Suppressor macrophage (primary cell): ENCODE measurements around the gene CTAG1A.
"Not testable (repeated sequence)": the region's sequence is repeated elsewhere in the genome, so short reads cannot be mapped to it uniquely, and the experiment has no call there.

Experiments
- DNase-seq, 4 experiments: peaks; one replicate each; pipeline ENCODE4 v3.0.0-alpha.2; 2020 to 2022

CTAG1A gene

DNA sequence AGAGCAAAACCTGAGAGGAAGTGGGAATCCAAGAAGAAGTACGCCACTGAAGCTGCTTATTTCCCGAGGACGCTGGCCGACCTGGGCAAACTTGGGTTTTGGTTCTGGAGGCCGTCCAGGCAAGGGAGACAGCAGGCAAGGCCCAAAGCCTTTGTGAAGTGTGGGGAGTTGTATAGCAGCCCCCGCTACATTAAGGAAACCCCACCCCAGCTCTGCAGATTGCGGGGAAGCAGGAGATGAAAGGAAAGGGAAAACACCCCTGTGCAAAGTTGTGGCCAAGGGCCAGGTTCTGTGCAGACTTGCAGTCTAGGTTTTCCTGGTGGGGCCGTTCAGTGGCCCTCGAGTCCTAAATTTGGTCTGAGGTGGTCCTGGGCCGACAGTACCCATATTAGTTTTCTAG, 11.9 kb upstream of the CTAG1A start:
- not testable (repeated sequence) for DNase-seq

DNA sequence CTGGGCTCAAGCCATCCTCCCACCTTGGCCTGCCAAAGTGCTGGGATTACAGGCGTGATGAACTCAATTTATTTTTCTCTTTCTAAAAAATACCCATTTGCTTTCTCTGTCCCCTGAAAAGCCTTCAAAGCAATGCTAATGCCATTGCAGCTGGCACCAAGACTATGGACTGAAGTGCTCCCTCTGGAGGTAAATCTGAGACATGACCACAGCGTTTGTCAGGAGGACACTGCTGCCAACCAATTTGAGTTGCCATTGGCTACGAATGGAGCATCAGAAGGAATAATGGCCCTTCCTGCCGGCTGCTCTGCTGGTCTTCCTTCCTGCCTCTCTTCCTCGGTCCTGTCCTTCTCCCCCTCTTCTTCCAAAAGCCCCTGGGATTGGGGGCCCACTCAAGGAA, 9.9 kb upstream of the CTAG1A start:
- DNase-seq: not testable (repeated sequence)

DNA sequence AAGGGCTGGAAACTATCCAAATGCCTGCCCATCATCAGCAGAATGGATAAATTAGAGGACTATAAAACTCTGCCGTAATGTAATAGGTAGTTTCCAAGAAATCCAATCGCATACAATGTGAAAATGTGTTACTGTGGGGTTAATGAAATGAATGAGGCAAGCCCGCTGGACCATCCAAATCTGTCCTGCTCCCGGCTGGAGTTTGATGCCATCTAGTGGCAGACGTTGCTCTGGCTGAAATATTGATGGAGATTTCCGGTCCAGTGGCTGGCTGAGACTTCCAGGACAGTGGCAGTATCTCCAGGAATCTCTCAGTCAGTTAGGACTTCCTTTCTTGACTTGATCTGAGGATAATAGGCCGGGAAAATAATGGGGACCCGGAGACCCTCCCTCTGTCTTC, 1.9 kb upstream of the CTAG1A start:
- not testable (repeated sequence) for DNase-seq

DNA sequence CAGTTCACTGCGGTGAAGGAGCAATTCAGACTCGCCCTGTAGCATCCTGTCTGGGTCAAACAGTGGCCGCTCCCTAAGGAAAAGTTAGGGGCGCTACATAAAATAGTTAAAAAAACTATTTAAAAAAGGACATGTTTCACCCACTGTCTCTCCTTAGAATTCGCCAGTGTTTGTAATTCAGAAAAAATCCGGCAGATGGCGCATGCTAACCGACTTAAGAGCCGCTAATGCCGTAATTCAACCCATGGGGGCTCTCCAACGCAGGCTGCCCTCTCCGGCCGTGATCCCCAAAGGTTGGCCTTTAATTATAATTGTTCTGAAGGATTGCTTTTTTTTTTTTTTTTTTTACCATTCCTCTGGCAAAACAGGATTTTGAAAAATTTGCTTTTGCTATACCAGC, 5.5 kb downstream of the CTAG1A start:
- not testable (repeated sequence) for DNase-seq

DNA sequence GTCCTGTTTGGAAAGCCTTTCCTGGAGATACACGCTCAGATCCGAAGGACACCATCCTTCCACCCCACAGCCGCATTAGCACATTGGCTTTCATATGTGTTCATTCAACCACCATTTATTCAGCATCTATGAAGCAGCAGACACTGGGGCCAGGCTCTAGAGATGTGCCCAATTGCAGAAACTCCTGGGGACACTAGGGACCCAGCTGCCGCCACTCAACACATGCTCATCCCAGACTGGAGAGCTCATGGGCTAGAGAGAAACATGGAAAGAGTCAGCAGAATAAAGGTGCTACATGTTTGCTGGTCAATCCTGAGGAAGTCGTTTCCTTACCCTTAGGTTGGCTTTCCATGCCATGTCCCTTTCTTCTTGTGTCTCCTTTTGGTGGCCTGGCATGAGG, 7.6 kb downstream of the CTAG1A start:
- DNase-seq: no peak

DNA sequence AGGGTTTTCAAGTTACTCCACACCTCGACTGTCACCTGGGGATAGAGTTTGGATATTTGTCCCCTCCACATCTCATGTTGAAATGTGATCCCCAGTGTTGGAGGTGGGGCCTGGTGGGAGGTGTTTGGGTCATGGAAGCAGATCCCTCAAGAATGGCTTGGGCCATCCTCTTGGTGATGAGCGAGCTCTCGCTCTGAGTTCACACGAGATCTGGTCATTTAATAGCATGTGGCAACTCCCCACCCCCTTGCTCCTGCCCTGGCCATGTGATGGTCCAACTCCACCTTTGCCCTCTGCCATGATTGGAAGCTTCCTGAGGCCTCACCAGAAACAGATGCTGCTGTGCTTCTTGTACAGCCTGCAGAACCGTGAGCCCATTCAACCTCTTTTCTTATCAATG, 8.3 kb downstream of the CTAG1A start:
- no peak for DNase-seq

DNA sequence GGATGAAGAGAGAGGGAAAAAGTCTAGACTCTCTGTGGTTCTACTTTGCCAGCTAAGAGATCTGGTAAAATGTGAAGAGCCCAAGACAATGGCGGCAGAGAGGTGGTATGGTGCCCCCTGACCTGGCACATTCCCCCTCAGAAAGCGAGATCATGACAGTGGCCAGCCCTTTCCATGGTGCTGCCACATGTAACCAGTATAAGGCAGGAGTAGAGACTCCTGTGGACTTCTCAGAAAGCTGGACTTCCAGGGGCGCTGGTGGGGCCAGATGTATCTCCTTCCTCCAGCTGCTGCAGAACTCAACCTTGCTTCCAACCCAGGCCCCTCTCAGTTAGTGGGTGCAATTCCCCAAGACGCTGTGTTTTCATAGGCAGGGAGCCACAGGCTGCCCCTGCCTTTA, 9.6 kb downstream of the CTAG1A start:
- DNase-seq: no peak

DNA sequence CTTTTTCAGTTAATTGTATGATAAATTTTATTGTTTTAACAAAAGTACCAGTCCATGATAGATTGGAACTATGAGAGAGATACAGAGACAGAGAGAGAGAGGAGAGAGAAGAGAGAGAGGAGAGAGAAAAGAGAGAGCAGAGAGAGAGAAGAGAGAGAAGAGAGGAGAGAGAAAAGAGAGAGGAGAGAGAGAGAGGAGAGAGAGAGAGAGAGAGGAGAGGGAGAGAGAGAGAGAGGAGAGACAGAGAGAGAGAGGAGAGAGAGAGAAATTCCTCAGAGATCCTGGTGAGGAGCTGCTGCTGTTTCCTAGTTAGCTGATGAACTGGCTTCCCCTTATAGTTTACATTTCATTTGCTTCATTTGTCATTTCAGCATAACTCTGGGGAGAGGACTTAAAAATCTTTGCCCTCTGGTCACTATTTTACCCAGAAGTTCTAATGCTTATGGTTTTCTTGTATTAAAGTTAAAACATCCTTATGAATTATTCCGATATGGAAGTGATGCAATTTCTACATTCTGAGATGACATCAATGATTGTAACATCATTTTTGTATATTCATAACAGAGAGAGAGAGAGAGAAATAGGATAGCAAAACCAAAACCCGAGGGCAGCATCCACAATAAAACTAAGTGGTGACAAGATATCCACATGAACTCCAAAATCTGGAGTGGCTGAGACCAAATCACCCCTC, 10.8 kb downstream of the CTAG1A start:
- no peak for DNase-seq

DNA sequence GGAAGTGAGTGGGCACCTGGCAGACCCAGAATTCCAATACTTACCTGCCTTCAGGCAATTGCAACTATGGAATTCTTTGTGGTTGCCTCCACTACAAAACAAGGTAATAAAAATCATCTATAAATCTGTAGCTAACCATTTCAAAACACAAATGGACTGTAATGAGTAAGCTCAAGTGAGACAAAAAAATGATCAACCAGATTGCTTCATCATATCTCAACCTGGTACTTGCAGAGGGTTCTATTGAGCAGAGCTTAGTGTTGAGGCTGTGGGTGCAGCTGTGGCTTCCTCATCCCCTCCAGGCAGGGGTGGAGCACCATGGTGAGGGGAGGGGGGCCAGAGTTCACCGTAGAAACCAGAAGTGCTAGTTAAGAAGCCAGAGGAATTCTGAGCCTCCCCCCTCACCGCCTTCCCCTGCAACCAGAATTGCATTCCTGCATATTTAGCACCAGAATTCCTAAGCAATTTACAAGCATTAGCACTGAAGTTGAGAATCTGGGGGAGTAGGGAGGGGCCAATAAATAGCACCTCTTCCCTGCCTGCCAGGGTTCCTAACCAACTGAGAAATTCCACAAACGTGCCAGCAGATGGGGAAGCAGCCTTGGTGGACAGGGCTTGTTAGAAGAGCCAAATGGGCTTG, 11.5 kb downstream of the CTAG1A start:
- peak in 3 of 4 experiments; percentile 20 to 31 (median 30) for DNase-seq

DNA sequence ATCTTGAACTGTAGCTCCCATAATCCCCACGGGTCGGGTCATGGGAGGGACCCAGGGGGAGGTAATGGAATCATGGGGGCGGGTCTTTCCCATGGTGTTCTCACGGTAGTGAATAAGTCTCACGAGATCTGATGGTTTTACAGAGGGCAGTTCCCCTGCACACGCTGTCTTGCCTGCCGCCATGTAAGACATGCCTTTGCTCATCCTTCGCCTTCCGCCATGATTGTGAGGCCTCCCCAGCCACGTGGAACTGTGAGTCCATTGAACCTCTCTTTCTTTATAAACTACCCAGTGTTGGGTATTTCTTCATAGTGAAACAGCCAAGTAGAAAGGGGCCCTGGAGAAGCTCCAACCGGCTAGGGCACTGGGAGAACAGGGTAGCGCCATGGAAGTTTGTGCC, 12.3 kb downstream of the CTAG1A start:
- DNase-seq: no peak

DNA sequence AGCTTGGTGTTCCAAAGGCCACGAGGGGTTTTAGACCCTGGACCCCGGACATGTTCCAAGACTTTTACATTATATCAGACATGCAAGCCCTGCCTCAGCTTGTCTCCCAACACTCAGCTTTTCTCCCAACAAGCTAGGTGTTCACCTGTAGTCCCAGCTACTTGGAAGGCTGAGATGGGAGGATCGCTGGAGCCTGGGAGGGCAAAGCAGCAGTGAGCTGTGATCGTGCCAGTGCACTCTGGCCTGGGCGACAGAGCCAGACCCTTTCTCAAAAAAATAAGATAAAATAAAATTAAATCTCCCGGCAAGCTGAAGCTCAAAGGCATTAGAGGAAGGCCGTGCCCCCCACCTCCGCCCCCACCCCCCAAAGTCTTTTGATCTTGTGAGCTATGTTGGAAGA, 13.7 kb downstream of the CTAG1A start:
- no peak for DNase-seq

DNA sequence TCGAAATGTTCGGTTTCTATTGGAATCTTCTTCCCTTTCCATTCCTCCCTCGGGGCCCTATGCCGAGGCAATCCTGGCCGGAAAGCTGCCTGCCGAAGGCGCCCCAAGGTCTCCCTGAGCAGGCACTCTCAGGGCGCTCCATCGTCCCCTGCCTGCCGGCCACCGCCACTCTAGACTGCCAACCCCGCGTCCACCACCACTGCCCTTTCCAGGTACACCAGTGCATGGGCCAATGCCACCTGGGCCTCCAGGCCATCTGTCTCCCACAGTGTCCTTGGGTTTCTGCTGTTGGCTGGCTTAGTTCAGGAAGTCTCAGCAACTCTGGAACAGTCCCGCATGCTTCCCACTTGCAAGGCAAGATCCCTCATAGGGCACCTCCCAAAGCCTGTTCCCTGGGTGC, 14.6 kb downstream of the CTAG1A start:
- no peak for DNase-seq

DNA sequence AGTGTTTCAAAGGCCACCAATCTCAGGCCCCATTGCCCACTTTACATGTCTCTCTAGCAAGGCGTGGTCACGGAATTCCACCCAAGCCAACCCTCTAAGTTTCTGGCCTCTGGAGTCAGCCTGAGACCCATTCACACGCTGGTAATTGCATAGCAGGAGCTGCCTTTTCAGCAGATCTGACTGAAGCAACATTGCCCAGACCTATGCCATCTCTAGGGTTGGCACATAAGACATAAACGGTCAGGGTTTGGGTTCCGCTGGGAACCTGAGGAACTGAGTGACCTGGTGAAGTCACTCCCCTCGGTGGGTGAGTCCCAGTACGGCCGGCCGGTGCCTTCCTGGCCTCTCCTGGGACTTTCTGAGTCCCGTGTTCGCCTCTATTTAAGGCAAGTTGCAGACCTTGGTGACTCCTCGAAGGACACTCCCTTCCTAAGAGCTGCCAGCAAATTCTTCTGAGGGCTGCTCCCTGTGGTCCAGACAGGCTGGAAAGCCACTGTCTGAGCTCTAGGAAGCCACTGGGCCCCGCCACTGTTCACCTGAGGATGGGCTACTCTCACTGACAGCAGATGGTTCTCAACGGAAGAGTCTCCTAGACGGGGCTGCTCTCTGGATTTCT, 15.9 kb downstream of the CTAG1A start:
- DNase-seq: no peak

DNA sequence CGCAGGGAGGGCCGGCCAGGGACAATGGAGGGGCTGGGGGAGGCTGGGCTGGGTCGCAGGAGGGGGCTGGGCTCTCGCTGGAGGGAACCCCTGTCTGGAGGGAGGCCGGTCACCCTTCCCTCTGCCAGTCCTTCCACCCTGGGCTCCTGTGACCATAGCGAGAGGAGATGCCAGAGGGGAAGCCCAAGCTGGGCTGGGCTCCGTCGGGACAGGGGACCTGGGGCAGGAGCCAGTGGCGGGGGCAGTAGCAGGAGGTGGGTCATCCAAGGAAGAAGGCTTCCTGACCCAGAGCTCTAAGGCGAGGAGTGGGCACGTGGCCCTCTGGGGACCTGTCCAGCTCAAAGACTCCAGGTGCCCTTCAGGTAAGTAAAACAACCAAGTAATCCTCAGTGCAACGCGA, 17.3 kb downstream of the CTAG1A start:
- DNase-seq: no peak

DNA sequence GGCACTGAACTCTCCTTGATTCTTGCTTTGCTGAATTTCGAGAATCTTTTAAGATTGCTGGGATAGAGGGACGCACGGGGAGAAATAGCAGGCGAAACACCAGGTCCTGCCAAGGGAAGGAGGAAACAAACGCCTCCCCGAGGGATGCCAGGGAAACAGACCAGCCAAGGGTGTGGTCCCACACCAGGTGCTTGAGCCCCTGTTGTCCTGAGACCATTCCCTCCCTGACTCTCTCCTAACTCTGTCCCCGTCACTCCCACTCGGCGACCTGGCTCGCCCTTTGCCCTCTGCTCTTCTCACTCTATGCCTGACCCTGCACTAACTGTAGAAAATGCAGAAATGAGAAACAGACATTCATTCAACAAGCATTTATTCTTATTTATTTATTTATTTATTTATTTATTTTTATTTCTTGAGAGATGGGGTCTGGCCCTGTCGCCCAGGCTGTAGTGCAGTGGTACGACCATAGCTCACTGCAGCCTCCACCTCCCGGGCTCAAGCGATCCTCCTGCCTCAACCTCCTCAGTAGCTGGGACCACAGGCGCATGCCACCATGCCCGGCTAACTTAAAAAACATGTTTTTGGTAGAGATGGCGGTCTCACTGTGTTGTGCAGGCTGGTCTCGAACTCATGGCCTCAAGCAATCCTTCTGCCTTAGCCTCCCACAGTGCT, 18.0 kb downstream of the CTAG1A start:
- DNase-seq: no peak

DNA sequence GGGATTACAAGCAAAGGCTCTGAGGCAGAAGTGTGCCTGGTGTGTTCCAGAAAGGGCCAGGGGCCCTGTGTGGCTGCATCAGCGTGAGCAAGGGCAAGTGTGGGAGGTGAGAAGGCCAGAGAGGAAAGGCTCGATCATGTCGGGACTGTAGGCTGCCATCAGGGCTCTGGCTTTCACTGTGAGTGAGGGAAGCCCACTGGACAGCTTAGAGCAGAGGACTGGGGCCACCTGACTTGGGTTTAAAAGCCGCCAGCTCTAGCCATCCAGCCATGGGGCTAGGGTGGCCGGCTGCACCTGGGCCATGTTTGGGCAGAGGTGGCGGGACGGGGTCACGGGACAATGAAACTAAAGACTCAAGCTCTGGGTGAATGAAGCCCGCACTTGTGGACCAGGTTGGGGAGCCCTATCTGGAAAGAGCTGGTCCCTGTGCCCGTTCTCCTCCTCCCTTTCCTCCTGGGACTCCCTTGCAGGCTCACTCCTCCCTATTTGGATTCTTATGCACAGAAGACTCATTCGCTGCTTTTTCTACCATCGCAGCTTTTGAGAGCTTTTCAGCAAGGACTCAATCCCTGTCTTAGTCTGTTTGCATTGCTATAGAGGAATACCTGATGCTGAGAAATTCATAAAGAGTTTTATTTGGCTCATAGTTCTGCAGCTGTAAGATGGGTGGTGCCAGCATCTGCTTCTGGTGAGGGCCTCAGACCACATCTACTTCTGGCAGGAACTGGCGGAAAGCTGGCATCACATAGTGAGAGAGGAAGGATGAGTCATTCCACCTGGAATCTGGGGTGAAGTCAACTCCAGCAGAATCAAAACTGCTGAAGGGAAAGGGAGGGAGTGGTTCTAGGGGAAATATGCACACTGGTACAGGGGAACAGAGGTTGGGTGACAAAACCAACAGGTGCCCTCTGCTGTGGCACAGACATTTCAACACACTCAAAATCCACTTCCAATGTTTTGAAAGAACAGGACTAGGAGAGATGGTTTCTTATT, 18.8 kb downstream of the CTAG1A start:
- peak in 1 of 4 experiments; percentile 13 for DNase-seq

DNA sequence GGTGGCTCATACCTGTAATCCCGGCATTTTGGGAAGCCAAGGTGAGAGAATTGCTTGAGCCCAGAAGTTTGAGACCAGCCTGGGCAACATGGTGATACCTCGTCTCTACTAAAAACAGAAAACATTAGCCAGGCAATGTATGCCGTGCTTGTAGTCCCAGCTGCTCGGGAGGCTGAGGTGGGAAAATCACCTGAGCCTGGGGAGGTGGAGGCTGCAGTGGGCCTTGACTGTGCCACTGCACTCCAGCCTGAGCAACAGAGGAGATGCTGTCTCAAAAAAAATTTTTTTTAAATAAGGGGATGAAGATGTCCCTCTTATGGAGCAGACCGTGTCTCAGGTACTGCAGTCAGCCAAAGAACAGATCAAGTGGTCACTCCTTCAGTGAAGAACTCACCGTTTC, 20.6 kb downstream of the CTAG1A start:
- DNase-seq: no peak

DNA sequence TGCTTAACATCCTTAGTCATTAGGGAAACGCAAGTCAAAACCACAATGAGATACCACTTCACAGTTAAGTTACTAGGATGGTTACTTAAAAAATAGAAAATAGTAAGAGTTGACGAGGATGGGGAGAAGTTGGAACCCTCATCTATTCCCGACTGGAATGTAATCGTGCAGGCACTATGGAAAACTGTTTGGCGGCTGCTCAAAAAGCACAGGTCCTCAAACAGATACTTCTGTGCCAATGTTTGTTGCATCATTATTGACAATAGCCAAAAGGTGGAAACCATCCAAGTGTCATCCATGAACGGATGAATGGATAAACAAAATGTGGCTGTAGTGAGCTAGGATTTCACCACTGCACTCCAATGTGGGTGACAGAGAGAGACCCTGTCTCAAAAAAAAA, 22.4 kb downstream of the CTAG1A start:
- no peak for DNase-seq

DNA sequence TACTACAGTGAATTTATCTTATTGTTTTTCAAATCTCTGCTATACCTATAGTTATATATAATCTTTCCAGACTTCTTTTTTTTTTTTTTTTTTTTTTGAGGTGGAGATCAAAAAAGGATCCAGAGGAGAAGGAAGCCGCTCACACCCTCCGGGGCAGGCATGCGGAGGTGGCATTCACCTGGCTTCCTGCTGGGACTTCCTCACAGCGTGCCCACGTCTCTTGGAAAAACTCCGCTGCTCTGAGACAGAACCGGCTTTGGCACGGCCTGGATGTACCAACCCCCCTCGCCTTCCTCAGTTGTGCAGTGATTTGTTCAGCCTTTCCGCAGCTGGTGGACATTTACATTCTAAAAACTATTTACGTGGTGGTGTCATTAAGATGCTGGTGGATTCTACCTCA, 23.0 kb downstream of the CTAG1A start:
- not testable (repeated sequence) for DNase-seq

DNA sequence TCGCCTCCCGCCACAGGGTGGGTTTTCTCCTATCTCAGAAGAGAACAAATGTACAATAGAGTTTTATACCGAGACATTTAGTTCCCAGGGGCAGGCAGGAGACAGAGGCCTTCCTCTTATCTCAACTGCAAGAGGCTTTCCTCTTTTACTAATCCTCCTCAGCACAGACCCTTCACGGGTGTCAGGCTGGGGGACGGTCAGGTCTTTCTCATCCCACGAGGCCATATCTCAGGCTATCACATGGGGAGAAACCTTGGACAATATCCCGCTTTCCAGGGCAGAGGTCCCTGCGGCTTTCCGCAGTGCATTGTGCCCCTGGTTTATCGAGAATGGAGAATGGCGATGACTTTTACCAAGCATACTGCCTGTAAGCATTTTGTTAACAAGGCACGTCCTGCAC, 23.9 kb downstream of the CTAG1A start:
- DNase-seq: not testable (repeated sequence)

DNA sequence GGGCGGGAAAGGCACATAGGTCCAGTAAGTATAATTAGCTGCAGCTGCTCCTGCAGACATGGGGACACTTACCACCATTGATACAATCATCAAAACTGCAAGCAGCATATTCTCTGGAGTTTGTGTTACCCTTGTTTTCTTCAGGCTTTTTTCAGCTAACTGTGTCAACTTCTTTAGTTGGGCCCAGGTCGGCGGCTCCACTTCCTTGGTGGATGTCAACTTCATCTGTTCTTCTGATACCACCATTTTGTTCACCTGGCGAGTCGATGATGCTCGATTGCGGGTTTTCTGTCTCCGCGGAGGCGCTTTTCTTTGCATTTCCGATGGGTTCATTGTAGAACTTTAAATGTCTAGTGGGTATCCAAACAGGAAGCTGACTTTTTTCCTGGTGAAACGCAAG, 26.2 kb downstream of the CTAG1A start:
- DNase-seq: not testable (repeated sequence)

DNA sequence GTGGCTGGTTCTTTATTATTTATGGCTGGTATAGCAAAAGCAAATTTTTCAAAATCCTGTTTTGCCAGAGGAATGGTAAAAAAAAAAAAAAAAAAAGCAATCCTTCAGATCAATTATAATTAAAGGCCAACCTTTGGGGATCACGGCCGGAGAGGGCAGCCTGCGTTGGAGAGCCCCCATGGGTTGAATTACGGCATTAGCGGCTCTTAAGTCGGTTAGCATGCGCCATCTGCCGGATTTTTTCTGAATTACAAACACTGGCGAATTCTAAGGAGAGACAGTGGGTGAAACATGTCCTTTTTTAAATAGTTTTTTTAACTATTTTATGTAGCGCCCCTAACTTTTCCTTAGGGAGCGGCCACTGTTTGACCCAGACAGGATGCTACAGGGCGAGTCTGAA, 28.7 kb downstream of the CTAG1A start:
- not testable (repeated sequence) for DNase-seq
